SU-DHL-6 (cell line): ENCODE measurements around the gene OR2M4.

Experiments used
- CTCF ChIP-seq: fragments of 200-600 bp; sonication (generic); IDR thresholded peaks from one replicate; pipeline ENCODE4 v1.5.1; 2017; ENCODE audit warnings: antibody characterized with exemption, mild to moderate bottlenecking, low read length, moderate library complexity; ENCODE audit not compliant: insufficient read depth, poor library complexity, severe bottlenecking
- EZH2phosphoT487 ChIP-seq: fragments of 200-600 bp; sonication (generic), shearing (Covaris generic); conservative IDR thresholded peaks from 2 replicates; pipeline ENCODE4 v1.6.1; 2018; ENCODE audit warnings: mild to moderate bottlenecking, antibody characterized with exemption, low read length, moderate library complexity, mixed read lengths

GRCh38 chr1:248268178-248268577 lies 37.0 kb downstream of the OR2M4 start:
- TF ChIP-seq CTCF (no peak), EZH2phosphoT487 (no peak)
